ENCODE measurements around the gene NUMA1.

GRCh38 chr11:72006309-72007088 lies 73.8 kb downstream of the NUMA1 start:
- no peak for TF ChIP-seq POLR2AphosphoS5 (IDR thresholded peaks at IDR 0.05; ENCODE audit: borderline replicate concordance, low read depth, low read length)
- TF ChIP-seq EZH2 (IDR thresholded peaks at IDR 0.05): no peak

Measured in SK-N-MC (cell line).